ENCODE data around the gene EGLN1.
A peak's percentile ranks its signal among the peaks of the same experiment; 100 is the strongest.

The EGLN1 gene

DNA sequence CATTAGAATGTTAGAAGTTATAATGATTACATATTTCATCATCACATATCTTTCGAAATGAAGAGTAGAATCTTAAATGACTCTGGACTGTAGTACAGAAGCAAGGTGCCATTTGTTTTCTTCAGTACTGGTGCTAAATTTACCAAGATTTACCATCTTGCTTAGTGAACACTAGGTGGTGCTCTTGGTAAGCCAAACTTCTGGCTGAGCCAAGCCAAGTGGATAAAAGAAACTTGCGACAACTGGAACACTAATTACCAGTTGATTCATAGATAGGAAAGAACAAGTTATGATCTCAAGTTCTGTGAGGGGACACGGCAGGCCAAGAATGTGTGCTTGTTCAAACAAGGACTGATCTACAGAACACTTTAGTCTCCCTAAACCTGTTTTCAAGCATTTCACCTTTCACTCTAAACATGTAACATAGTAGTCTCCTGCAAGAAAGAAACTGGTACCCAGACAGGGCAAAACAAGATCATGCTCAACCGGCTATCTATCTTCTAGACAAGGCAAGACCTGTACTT lies 64.2 kb downstream of the EGLN1 start:
- H3K9me3 ChIP-seq (ENCODE audit: severe bottlenecking): no peaks in the 10 kb centered on the region
- DNase-seq (ENCODE audit: low spot score): no peak

GRCh38 chr1:231357187-231357772 lies 64.8 kb downstream of the EGLN1 start:
- H3K9me3 ChIP-seq (ENCODE audit: severe bottlenecking): no peaks in the 10 kb centered on the region
- no peak for DNase-seq (ENCODE audit: low spot score)
- H3K36me3 ChIP-seq (ENCODE audit: low read depth): peaks cover 7% of the 10 kb centered on the region
- no peak for ATAC-seq (ENCODE audit: low read depth)
- no peak overlapping the region for H3K27ac ChIP-seq (ENCODE audit: poor library complexity, severe bottlenecking)
- H3K4me1 ChIP-seq (ENCODE audit: insufficient read depth, poor library complexity, severe bottlenecking): peaks cover 5% of the 10 kb centered on the region
- H3K27me3 ChIP-seq (ENCODE audit: insufficient read depth, poor library complexity, severe bottlenecking): no peaks in the 10 kb centered on the region
- TF ChIP-seq, protein P1, sequence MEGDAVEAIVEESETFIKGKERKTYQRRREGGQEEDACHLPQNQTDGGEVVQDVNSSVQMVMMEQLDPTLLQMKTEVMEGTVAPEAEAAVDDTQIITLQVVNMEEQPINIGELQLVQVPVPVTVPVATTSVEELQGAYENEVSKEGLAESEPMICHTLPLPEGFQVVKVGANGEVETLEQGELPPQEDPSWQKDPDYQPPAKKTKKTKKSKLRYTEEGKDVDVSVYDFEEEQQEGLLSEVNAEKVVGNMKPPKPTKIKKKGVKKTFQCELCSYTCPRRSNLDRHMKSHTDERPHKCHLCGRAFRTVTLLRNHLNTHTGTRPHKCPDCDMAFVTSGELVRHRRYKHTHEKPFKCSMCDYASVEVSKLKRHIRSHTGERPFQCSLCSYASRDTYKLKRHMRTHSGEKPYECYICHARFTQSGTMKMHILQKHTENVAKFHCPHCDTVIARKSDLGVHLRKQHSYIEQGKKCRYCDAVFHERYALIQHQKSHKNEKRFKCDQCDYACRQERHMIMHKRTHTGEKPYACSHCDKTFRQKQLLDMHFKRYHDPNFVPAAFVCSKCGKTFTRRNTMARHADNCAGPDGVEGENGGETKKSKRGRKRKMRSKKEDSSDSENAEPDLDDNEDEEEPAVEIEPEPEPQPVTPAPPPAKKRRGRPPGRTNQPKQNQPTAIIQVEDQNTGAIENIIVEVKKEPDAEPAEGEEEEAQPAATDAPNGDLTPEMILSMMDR (IDR thresholded peaks at IDR 0.05; ENCODE audit: poor library complexity, severe bottlenecking): no peak
- no peak overlapping the region for H3K4me3 ChIP-seq (ENCODE audit: severe bottlenecking)

More for the DNA sequence above, 64.2 kb downstream of the EGLN1 start:
- TF ChIP-seq, protein P1 (IDR thresholded peaks at IDR 0.05; ENCODE audit: poor library complexity, severe bottlenecking): peak; percentile 70
- H3K27ac ChIP-seq (ENCODE audit: poor library complexity, severe bottlenecking): no peak overlapping the region
- peaks cover 1% of the 10 kb centered on the region for H3K36me3 ChIP-seq (ENCODE audit: low read depth)
- H3K4me3 ChIP-seq (ENCODE audit: severe bottlenecking): no peak overlapping the region
- H3K4me1 ChIP-seq (ENCODE audit: insufficient read depth, poor library complexity, severe bottlenecking): peaks cover 5% of the 10 kb centered on the region
- no peaks in the 10 kb centered on the region for H3K27me3 ChIP-seq (ENCODE audit: insufficient read depth, poor library complexity, severe bottlenecking)
- peak; percentile 80 for ATAC-seq (ENCODE audit: low read depth)

GRCh38 chr1:231355171-231355570 lies 66.9 kb downstream of the EGLN1 start:
- no peak overlapping the region for H3K27ac ChIP-seq (ENCODE audit: poor library complexity, severe bottlenecking)
- H3K36me3 ChIP-seq (ENCODE audit: low read depth): peaks cover 21% of the 10 kb centered on the region
- no peaks in the 10 kb centered on the region for H3K9me3 ChIP-seq (ENCODE audit: severe bottlenecking)
- TF ChIP-seq, protein P1 (IDR thresholded peaks at IDR 0.05; ENCODE audit: poor library complexity, severe bottlenecking): no peak
- H3K4me1 ChIP-seq (ENCODE audit: insufficient read depth, poor library complexity, severe bottlenecking): peaks cover 5% of the 10 kb centered on the region
- ATAC-seq (ENCODE audit: low read depth) (no peak), DNase-seq (ENCODE audit: low spot score) (no peak)
- H3K4me3 ChIP-seq (ENCODE audit: severe bottlenecking): no peak overlapping the region
- no peaks in the 10 kb centered on the region for H3K27me3 ChIP-seq (ENCODE audit: insufficient read depth, poor library complexity, severe bottlenecking)

- no peak for ATAC-seq (ENCODE audit: low read depth)
- Histone ChIP-seq H3K4me3 (ENCODE audit: severe bottlenecking) (no peak overlapping the region), H3K27ac (ENCODE audit: poor library complexity, severe bottlenecking) (no peak overlapping the region), H3K27me3 (ENCODE audit: insufficient read depth, poor library complexity, severe bottlenecking) (no peaks in the 10 kb centered on the region), H3K4me1 (ENCODE audit: insufficient read depth, poor library complexity, severe bottlenecking) (peaks cover 5% of the 10 kb centered on the region), H3K9me3 (ENCODE audit: severe bottlenecking) (no peaks in the 10 kb centered on the region), H3K36me3 (ENCODE audit: low read depth) (peaks cover 21% of the 10 kb centered on the region)
- TF ChIP-seq, protein P1 (IDR thresholded peaks at IDR 0.05; ENCODE audit: poor library complexity, severe bottlenecking): no peak
- no peak for DNase-seq (ENCODE audit: low spot score)
Measured at GRCh38 chr1:231354330-231355020, 67.6 kb downstream of the EGLN1 start.

DNA sequence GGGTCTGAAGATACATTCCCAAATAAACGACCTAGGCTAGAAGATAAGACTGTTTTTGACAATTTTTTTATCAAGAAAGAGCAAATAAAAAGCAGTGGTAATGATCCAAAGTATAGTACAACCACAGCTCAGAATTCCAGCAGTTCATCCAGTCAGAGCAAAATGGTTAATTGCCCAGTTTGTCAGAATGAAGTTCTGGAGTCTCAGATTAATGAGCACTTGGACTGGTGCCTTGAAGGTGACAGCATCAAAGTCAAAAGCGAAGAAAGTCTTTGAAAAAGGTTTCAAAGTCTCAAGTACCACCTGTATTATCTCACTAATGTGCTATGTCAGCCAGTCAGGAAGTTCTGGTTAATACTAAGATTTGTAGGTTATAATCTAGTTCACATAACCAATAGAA lies 69.0 kb downstream of the EGLN1 start:
- H3K36me3 ChIP-seq (ENCODE audit: low read depth): peaks cover 35% of the 10 kb centered on the region
- H3K9me3 ChIP-seq (ENCODE audit: severe bottlenecking): no peaks in the 10 kb centered on the region
- peaks cover 3% of the 10 kb centered on the region for H3K4me1 ChIP-seq (ENCODE audit: insufficient read depth, poor library complexity, severe bottlenecking)
- TF ChIP-seq, protein P1 (IDR thresholded peaks at IDR 0.05; ENCODE audit: poor library complexity, severe bottlenecking): no peak
- no peak for DNase-seq (ENCODE audit: low spot score)
- H3K27me3 ChIP-seq (ENCODE audit: insufficient read depth, poor library complexity, severe bottlenecking): no peaks in the 10 kb centered on the region
- no peak overlapping the region for H3K27ac ChIP-seq (ENCODE audit: poor library complexity, severe bottlenecking)
- H3K4me3 ChIP-seq (ENCODE audit: severe bottlenecking): no peak overlapping the region
- ATAC-seq (ENCODE audit: low read depth): no peak

Measured in RWPE2 (cell line).